Measurements from ENCODE around the gene FRG1. TPM values are rescaled to one million over a fixed set of nuclear protein-coding genes. Genes with fewer than 3 reads are reported as not detected.
"Not testable (repeated sequence)": the region's sequence is repeated elsewhere in the genome, so short reads cannot be mapped to it uniquely, and the experiment has no call there.

Gene FRG1
- total RNA-seq, 1 experiment from 2014 or later: 40.0 TPM

- no peaks in the 10 kb centered on the region for H3K4me1 Mint-ChIP-seq (ENCODE audit: low read depth, unreplicated experiment)
- Histone ChIP-seq H3K27me3 (replicated peaks; ENCODE audit: control insufficient read depth, insufficient read depth, low read length) (no peaks in the 10 kb centered on the region), H3K4me1 (no peaks in the 10 kb centered on the region), H3K9me3 (no peaks in the 10 kb centered on the region), H3K36me3 (ENCODE audit: control insufficient read depth, insufficient read depth, low read length) (no peaks in the 10 kb centered on the region), H3K4me3 (ENCODE audit: low read depth, low read length) (no peak overlapping the region)
- no peak for DNase-seq
- H3K27ac Mint-ChIP-seq (ENCODE audit: unreplicated experiment): no peak overlapping the region
- H3K4me3 Mint-ChIP-seq (ENCODE audit: unreplicated experiment): no peak overlapping the region
- no peaks in the 10 kb centered on the region for H3K9me3 Mint-ChIP-seq (ENCODE audit: unreplicated experiment)
- intact Hi-C loops (cut with micrococcal nuclease; ENCODE audit: unreplicated experiment): no loop called here
- POLR2A ChIA-PET: no interaction called here
- CTCF ChIA-PET: no interaction called here
- TF ChIP-seq, protein P1, sequence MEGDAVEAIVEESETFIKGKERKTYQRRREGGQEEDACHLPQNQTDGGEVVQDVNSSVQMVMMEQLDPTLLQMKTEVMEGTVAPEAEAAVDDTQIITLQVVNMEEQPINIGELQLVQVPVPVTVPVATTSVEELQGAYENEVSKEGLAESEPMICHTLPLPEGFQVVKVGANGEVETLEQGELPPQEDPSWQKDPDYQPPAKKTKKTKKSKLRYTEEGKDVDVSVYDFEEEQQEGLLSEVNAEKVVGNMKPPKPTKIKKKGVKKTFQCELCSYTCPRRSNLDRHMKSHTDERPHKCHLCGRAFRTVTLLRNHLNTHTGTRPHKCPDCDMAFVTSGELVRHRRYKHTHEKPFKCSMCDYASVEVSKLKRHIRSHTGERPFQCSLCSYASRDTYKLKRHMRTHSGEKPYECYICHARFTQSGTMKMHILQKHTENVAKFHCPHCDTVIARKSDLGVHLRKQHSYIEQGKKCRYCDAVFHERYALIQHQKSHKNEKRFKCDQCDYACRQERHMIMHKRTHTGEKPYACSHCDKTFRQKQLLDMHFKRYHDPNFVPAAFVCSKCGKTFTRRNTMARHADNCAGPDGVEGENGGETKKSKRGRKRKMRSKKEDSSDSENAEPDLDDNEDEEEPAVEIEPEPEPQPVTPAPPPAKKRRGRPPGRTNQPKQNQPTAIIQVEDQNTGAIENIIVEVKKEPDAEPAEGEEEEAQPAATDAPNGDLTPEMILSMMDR (IDR thresholded peaks at IDR 0.05; ENCODE audit: insufficient read depth in 1 of 2, low read depth in 1 of 2, low read length in 1 of 2, severe bottlenecking in 1 of 2, unreplicated experiment in 1 of 2): no peak
- peaks cover 5% of the 10 kb centered on the region for H3K27me3 Mint-ChIP-seq (ENCODE audit: insufficient read depth, unreplicated experiment)
- BruUV-seq (replicated peaks): no TSS peak
- no peaks in the 10 kb centered on the region for H3K36me3 Mint-ChIP-seq (ENCODE audit: insufficient read depth, unreplicated experiment)
Observed at GRCh38 chr4:189979196-189980047, 38.8 kb downstream of the FRG1 start.

- H3K27ac Mint-ChIP-seq (ENCODE audit: unreplicated experiment); CTCF ChIA-PET; H3K36me3 Mint-ChIP-seq (ENCODE audit: insufficient read depth, unreplicated experiment); DNase-seq; H3K4me3 Mint-ChIP-seq (ENCODE audit: unreplicated experiment); H3K27me3 ChIP-seq (replicated peaks; ENCODE audit: control insufficient read depth, insufficient read depth, low read length); H3K9me3 Mint-ChIP-seq (ENCODE audit: unreplicated experiment); BruUV-seq (replicated peaks); H3K36me3 ChIP-seq (ENCODE audit: control insufficient read depth, insufficient read depth, low read length); intact Hi-C loops (cut with micrococcal nuclease; ENCODE audit: unreplicated experiment); H3K4me3 ChIP-seq (ENCODE audit: low read depth, low read length); H3K4me1 Mint-ChIP-seq (ENCODE audit: low read depth, unreplicated experiment); H3K9me3 ChIP-seq; H3K27me3 Mint-ChIP-seq (ENCODE audit: insufficient read depth, unreplicated experiment); POLR2A ChIA-PET; H3K4me1 ChIP-seq: not testable (repeated sequence)
Observed at GRCh38 chr4:189980292-189980691, 39.6 kb downstream of the FRG1 start.

DNA sequence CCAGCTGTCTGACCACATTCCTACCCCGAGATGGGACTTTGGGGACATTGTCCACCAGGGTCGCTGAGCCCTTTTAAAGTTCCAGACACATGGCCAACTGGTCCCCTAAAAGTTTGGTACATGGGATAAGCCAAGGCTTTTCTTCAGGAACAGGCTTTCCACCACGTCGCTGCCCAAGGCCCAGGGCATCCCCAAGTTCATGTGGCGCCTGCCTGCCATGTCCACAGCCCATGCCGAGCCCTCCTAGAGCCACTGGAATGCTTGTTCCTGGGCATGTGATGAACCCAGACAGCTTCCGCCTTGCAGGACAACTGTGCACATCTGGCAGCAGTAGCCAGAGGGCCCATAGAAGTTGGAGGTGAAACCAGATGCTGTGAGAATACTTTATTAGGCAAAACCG, 41.3 kb downstream of the FRG1 start:
- TF ChIP-seq, protein P1 (IDR thresholded peaks at IDR 0.05; ENCODE audit: insufficient read depth in 1 of 2, low read depth in 1 of 2, low read length in 1 of 2, severe bottlenecking in 1 of 2, unreplicated experiment in 1 of 2): no peak

GRCh38 chr4:189983916-189984526, 43.3 kb downstream of the FRG1 start:
- H3K36me3 Mint-ChIP-seq (ENCODE audit: insufficient read depth, unreplicated experiment); POLR2A ChIA-PET; H3K36me3 ChIP-seq (ENCODE audit: control insufficient read depth, insufficient read depth, low read length); BruUV-seq (replicated peaks); H3K27me3 ChIP-seq (replicated peaks; ENCODE audit: control insufficient read depth, insufficient read depth, low read length); DNase-seq; H3K4me1 Mint-ChIP-seq (ENCODE audit: low read depth, unreplicated experiment); H3K9me3 Mint-ChIP-seq (ENCODE audit: unreplicated experiment); intact Hi-C loops (cut with micrococcal nuclease; ENCODE audit: unreplicated experiment); H3K27me3 Mint-ChIP-seq (ENCODE audit: insufficient read depth, unreplicated experiment); H3K4me3 Mint-ChIP-seq (ENCODE audit: unreplicated experiment); H3K4me1 ChIP-seq; H3K9me3 ChIP-seq; CTCF ChIA-PET; H3K4me3 ChIP-seq (ENCODE audit: low read depth, low read length); H3K27ac Mint-ChIP-seq (ENCODE audit: unreplicated experiment): not testable (repeated sequence)

More for the DNA sequence above, 41.3 kb downstream of the FRG1 start:
- H3K27me3 Mint-ChIP-seq (ENCODE audit: insufficient read depth, unreplicated experiment): no peaks in the 10 kb centered on the region
- no peaks in the 10 kb centered on the region for H3K36me3 Mint-ChIP-seq (ENCODE audit: insufficient read depth, unreplicated experiment)
- DNase-seq: no peak
- ChIA-PET CTCF (no interaction called here), POLR2A (no interaction called here)
- no peaks in the 10 kb centered on the region for H3K4me1 ChIP-seq
- H3K4me3 ChIP-seq (ENCODE audit: low read depth, low read length): no peak overlapping the region
- no peaks in the 10 kb centered on the region for H3K27me3 ChIP-seq (replicated peaks; ENCODE audit: control insufficient read depth, insufficient read depth, low read length)
- no peaks in the 10 kb centered on the region for H3K4me1 Mint-ChIP-seq (ENCODE audit: low read depth, unreplicated experiment)
- H3K36me3 ChIP-seq (ENCODE audit: control insufficient read depth, insufficient read depth, low read length): no peaks in the 10 kb centered on the region
- H3K9me3 Mint-ChIP-seq (ENCODE audit: unreplicated experiment): no peaks in the 10 kb centered on the region
- H3K4me3 Mint-ChIP-seq (ENCODE audit: unreplicated experiment): no peak overlapping the region
- H3K27ac Mint-ChIP-seq (ENCODE audit: unreplicated experiment): no peak overlapping the region
- BruUV-seq (replicated peaks): no TSS peak
- H3K9me3 ChIP-seq: no peaks in the 10 kb centered on the region
- intact Hi-C loops (cut with micrococcal nuclease; ENCODE audit: unreplicated experiment): no loop called here

GRCh38 chr4:189984661-189985060, 44.0 kb downstream of the FRG1 start:
- intact Hi-C loops (cut with micrococcal nuclease; ENCODE audit: unreplicated experiment); H3K4me1 ChIP-seq; BruUV-seq (replicated peaks); H3K9me3 ChIP-seq; POLR2A ChIA-PET; H3K27ac Mint-ChIP-seq (ENCODE audit: unreplicated experiment); H3K4me1 Mint-ChIP-seq (ENCODE audit: low read depth, unreplicated experiment); H3K36me3 Mint-ChIP-seq (ENCODE audit: insufficient read depth, unreplicated experiment); H3K36me3 ChIP-seq (ENCODE audit: control insufficient read depth, insufficient read depth, low read length); H3K27me3 ChIP-seq (replicated peaks; ENCODE audit: control insufficient read depth, insufficient read depth, low read length); H3K4me3 ChIP-seq (ENCODE audit: low read depth, low read length); H3K4me3 Mint-ChIP-seq (ENCODE audit: unreplicated experiment); H3K27me3 Mint-ChIP-seq (ENCODE audit: insufficient read depth, unreplicated experiment); CTCF ChIA-PET; H3K9me3 Mint-ChIP-seq (ENCODE audit: unreplicated experiment); DNase-seq: not testable (repeated sequence)
